GM19043 (cell line): ENCODE measurements around the gene COL20A1.
"Not testable (repeated sequence)": the region's sequence is repeated elsewhere in the genome, so short reads cannot be mapped to it uniquely, and the experiment has no call there.

Experiments used
- ATAC-seq: cut with Tn5 transposase; IDR thresholded peaks from one replicate; pipeline ENCODE4 v1.9.1; 2021; ENCODE audit warnings: low read depth; ENCODE audit not compliant: unreplicated experiment

The COL20A1 gene

GRCh38 chr20:63369724-63370617 is 77.0 kb downstream of the COL20A1 start:
- ATAC-seq: no peak

- no peak for ATAC-seq
These were observed 77.7 kb downstream of the COL20A1 start for GRCh38 chr20:63370618-63371187.

DNA sequence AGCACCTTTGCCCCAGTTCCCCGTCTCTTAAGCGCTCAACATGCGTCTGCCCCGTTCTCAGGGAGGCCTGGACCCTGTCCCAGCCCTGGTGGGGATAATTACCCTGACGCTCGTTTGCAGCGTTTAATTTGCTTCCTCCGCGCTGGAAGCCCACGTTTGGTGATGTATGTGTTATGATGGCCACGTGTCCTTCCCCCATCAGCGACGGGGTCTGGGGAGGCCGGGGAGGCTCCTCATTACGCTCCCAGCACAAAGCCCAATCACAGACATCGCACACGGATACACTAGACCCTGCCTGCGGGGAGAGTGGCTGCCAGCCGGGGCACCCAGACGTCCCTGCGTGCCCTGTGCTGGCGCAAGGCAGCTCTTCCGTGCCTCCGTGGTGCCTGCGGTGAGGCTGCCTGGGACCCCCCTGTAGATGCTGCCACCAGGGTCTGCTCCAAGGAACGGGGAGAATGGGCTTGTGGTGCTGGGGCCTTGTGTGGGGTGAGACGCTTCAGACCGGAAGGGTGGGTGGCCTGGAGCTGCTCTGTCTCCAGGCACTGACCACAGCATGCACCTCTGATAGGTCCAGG is 78.4 kb downstream of the COL20A1 start:
- ATAC-seq: no peak

DNA sequence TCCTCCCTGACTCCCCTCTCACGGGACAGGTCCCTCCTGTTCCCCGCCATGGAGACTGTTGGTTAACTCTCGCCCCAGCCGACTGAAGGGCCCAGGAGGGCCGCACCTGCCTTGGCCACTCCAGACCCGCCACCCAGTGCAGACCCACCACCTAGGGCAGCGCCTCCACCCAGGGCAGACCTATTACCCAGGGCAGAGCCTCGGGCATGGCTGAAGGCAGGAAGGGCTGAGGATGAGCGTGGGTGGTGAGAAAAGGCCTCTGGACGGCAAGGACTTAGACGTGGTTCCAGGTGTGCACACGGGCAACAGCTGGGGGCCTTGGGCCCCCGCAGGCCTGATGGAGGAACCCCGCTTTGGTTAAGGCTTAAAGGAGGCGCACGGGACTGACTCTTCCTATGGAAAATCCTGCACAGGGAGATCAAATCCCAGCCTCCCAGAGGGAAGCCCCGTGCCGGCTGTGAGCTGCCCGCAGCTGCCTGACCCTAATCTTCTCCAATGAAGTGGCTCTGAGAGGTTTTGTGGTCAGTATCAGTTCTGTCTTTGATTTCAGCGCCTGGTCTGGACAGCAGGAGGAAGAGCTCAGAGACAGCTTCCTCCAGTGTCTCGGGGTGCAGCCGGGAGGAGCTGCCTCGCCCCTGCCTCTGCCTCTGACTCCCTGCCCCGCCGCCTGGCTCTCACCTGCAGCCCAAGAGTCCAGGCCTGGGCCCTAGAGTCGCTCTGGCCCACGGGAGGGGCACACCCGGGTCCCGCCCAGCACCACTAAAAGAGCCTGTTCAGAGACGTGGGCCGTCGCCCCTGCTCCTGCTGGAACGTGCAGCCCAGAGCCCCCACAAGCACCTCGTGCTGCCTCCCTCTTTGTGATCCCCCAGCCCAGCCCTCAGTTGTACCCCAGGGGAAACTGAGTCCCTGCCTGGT is 80.2 kb downstream of the COL20A1 start:
- no peak for ATAC-seq

- no peak for ATAC-seq
These were observed 81.0 kb downstream of the COL20A1 start for GRCh38 chr20:63373996-63374395.

GRCh38 chr20:63374504-63374903 is 81.5 kb downstream of the COL20A1 start:
- ATAC-seq: no peak

DNA sequence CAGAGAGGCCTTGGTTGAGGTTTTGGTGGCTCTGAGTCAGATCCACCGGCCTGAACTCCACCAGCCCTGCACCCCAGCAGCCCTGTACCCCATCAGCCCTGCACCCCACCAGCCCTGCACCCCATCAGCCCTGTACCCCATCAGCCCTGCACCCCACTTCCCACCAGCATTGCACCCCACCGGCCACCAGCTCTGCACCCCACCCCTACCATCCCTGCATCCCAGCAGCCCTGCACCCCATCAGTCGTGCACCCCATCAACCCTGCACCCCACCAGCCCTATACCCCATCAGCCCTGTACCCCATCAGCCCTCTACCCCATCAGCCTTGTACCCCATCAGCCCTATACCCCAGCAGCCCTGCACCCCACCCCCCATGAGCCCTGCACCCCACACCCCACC is 82.5 kb downstream of the COL20A1 start:
- no peak for ATAC-seq

- ATAC-seq: no peak
These were observed 83.6 kb downstream of the COL20A1 start for GRCh38 chr20:63376283-63377250.

DNA sequence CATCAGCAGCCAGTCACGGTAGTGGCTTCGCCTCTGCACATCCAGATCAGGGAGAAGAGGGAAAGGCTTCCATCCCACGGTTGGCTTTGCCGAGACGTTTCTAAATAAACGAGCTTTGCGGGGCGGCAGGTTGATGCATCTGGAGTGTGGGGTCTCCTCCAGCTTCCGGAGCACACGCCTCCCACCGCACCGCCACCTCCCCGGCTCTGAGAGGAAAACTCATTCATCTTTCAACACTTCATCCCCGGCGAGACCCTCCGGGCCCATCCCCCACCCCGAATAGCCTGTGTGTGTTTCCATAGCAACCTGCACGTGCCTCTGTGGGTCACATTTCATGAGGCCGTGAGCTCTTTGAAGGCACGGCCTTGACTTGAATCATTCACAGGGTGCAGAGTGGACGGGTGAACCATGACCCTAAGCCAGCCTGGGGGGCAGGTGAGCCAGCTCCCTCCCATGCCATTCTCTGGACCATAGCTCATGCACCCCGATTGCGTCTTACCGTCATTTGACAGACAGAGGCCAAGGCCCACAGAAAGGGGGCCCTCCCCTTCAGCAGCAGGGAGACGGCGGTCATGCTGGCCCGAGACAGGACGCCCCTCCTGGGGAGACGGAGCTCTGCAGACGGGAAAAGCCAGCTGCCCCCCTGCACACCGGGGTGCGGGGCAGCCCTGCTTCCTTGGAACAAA is 84.4 kb downstream of the COL20A1 start:
- no peak for ATAC-seq

- no peak for ATAC-seq
These were observed 85.0 kb downstream of the COL20A1 start for GRCh38 chr20:63377951-63378381.

GRCh38 chr20:63378626-63379025 is 85.6 kb downstream of the COL20A1 start:
- ATAC-seq: no peak

- no peak for ATAC-seq
These were observed 86.3 kb downstream of the COL20A1 start for GRCh38 chr20:63379296-63379695.

- not testable (repeated sequence) for ATAC-seq
These were observed 86.9 kb downstream of the COL20A1 start for GRCh38 chr20:63379872-63380271.

GRCh38 chr20:63380346-63380870 is 87.4 kb downstream of the COL20A1 start:
- no peak for ATAC-seq

GRCh38 chr20:63381781-63382431 is 88.9 kb downstream of the COL20A1 start:
- no peak for ATAC-seq

DNA sequence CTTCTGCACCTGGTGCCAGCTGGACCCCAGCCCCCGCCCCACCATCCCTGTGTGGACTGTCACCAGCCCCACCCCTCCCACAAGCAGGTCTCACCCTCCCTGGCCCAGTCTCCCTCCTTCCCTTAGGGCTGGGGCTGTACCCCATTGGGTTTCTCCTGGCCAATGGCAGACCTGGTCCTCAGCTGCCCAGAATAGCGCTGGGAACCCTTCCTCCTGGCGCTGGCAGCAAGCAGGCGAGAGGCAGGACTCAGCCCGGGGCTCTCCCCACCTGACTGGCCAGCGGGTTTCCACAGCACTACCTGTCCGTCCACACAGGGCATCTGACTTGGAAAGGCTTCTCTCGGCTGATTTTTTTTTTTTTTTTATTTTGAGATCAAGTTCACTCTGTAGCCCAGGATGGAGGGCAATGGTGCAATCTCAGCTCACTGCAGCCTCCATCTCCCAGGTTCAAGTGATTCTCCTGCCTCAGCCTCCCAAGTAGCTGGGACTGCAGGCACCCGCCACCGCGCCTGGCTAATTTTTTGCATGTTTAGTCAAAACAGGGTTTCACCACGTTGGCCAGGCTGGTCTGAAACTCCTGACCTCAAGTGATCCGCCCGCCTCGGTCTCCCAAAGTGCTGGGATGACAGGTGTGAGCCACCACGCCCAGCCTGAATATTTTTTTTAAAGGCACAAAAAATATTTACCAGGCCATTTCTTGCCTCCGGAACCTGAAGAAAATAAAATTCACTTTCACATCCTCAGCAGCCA is 89.7 kb downstream of the COL20A1 start:
- no peak for ATAC-seq

DNA sequence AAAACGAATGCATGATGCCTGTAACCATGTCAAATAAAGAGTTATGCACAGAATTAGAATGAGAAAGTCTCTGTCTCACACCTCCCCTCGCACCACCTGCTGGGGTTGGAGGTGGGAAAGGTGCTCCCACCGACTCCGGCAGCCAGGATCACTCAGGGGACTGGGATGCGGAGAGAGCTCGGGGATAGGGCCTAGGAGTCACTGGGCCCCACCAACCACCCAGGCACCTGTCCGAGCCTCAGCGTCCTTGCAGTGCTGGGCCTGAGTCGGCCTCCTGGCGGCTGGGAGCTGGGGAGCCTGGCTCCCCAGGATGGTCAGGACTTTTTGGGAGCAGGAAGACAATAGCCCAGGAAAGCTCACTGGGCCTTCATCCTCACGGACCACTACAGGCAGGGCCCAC is 90.6 kb downstream of the COL20A1 start:
- no peak for ATAC-seq

DNA sequence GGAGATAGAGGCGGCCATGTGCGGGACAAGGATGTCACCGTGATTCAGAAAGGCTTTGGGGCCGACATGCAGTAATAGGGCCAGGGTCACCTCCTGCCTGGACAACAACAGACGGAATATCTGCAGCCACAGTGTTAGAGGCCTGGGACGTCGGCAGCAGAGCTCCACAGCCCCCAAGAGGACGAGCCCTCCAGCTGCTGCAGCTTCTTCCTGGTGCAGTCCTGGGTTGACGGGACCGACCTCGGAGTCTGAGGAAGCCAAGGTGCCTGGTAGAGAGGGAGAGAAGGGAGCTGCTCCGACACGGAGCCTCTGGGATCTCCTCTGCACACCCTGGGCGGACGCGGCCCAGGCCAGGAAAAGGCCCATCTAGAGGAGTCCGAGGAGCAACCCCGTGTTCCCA is 91.3 kb downstream of the COL20A1 start:
- ATAC-seq: no peak
